Endothelial cell of umbilical vein (primary cell): ENCODE data around the gene LMNA. TPM values are rescaled to one million over a fixed set of nuclear protein-coding genes. Genes with fewer than 3 reads are reported as not detected.

Experiments
- BruUV-seq: library from RNA; stranded (reverse); fragments of 400-500 nt; replicated peaks from 2 replicates; lab custom pipeline; 2021; lab: Mats Ljungman, UMichigan
- CTCF ChIA-PET: fragments of 300-600, 350-600 bp; sonication (Branson Sonifier 250); formaldehyde crosslinking; loops from one replicate; lab custom pipeline; 2021; ENCODE audit warnings: antibody characterized with exemption, inconsistent platforms; lab: Charles Lee
- POLR2A ChIA-PET: fragments of 300-600, 350-600 bp; sonication (Branson Sonifier 250); formaldehyde crosslinking; loops from one replicate; lab custom pipeline; 2021; ENCODE audit warnings: antibody characterized with exemption, inconsistent platforms; lab: Charles Lee
- DNase-seq: peaks from one replicate; pipeline ENCODE4 v3.0.0-alpha.2; 2011; ENCODE audit warnings: low read depth, low spot score
- FAIRE-seq: peaks from 2 replicates; lab custom pipeline; 2011; peaks lifted over from hg19 to GRCh38; lab: Jason Lieb, UNC
- H2AFZ ChIP-seq: 2 replicates; pipeline ENCODE4 v1.6.0; 2012; ENCODE audit warnings: low read depth, low read length, control low read depth, inconsistent platforms
- H3K27ac ChIP-seq: 2 replicates; pipeline ENCODE4 v1.5.1; 2011; ENCODE audit warnings: low read depth, mild to moderate bottlenecking, control low read depth, low read length, moderate library complexity; ENCODE audit not compliant: insufficient read depth
- H3K27me3 ChIP-seq, 2 experiments: 2 replicates each; pipeline versions ENCODE4 v1.6.0 to v1.6.1; 2011; ENCODE audit warnings: low read length in 2 of 2, mixed read lengths in 1 of 2; ENCODE audit not compliant: control insufficient read depth in 2 of 2, insufficient read depth in 2 of 2
- H3K36me3 ChIP-seq, 2 experiments: 2 replicates in 1 of 2; 3 replicates in 1 of 2; pipeline ENCODE4 v1.5.1; 2011; ENCODE audit warnings: low read length in 2 of 2, mild to moderate bottlenecking in 1 of 2, moderate library complexity in 1 of 2; ENCODE audit not compliant: control insufficient read depth in 2 of 2, insufficient read depth in 2 of 2; ENCODE audit errors: extremely low read depth in 1 of 2
- H3K4me1 ChIP-seq: 3 replicates; pipeline ENCODE4 v1.5.1; 2011; ENCODE audit warnings: mild to moderate bottlenecking, low read length; ENCODE audit not compliant: control insufficient read depth, insufficient read depth; ENCODE audit errors: extremely low read depth
- H3K4me2 ChIP-seq: 2 replicates; pipeline ENCODE4 v1.6.1; 2011; ENCODE audit warnings: low read length, control low read depth, mixed read lengths; ENCODE audit not compliant: insufficient read depth
- H3K4me3 ChIP-seq, 3 experiments: fragments of 200-600 bp in 1 of 3; sonication (generic), shearing (Covaris generic) in 1 of 3; replicated peaks in 1 of 3; 2 replicates each; pipeline ENCODE4 v1.5.1; 2011 to 2016; ENCODE audit warnings: control low read depth in 3 of 3, low read length in 3 of 3, mild to moderate bottlenecking in 2 of 3, inconsistent platforms in 1 of 3, low read depth in 1 of 3, moderate library complexity in 1 of 3; ENCODE audit not compliant: insufficient read depth in 1 of 3
- H3K79me2 ChIP-seq: 2 replicates; pipeline ENCODE4 v1.6.0; 2012; ENCODE audit warnings: low read length, inconsistent platforms; ENCODE audit not compliant: control insufficient read depth, insufficient read depth
- H3K9ac ChIP-seq: replicated peaks from 2 replicates; pipeline ENCODE3; 2011; ENCODE audit warnings: low read length, control low read depth; ENCODE audit not compliant: insufficient read depth; ENCODE audit errors: extremely low read depth
- H3K9me1 ChIP-seq: replicated peaks from 3 replicates; pipeline ENCODE4 v1.6.0; 2011; ENCODE audit warnings: mild to moderate bottlenecking, low read length; ENCODE audit not compliant: control insufficient read depth, insufficient read depth; ENCODE audit errors: extremely low read depth
- H3K9me3 ChIP-seq: replicated peaks from 2 replicates; pipeline ENCODE4 v1.5.1; 2012; ENCODE audit warnings: low read length, inconsistent platforms; ENCODE audit not compliant: control insufficient read depth, insufficient read depth
- H4K20me1 ChIP-seq: replicated peaks from 2 replicates; pipeline ENCODE3; 2011; ENCODE audit warnings: mild to moderate bottlenecking, low read length; ENCODE audit not compliant: control insufficient read depth, insufficient read depth; ENCODE audit errors: extremely low read depth
- GATA2 ChIP-seq: IDR thresholded peaks from 2 replicates; pipeline ENCODE4 v1.7.0; 2011; ENCODE audit warnings: low read depth, mild to moderate bottlenecking, moderate library complexity, mixed read lengths, low read length; ENCODE audit not compliant: insufficient read length, insufficient read depth
- JUN ChIP-seq: IDR thresholded peaks from 2 replicates; pipeline ENCODE4 v1.6.1; 2011; ENCODE audit warnings: borderline replicate concordance, low read depth; ENCODE audit not compliant: insufficient read length, insufficient read depth
- MYC ChIP-seq: IDR thresholded peaks from one replicate; pipeline ENCODE4 v1.6.1; 2011; ENCODE audit warnings: mild to moderate bottlenecking, low read depth, low read length
- POLR2AphosphoS5 ChIP-seq: IDR thresholded peaks from 2 replicates; pipeline ENCODE4 v1.6.1; 2012; ENCODE audit warnings: low read depth, mild to moderate bottlenecking, control low read depth, low read length, moderate library complexity; ENCODE audit not compliant: insufficient read depth
- dilution Hi-C: fragments of 300-500 bp; cut with MboI; formaldehyde crosslinking; loops from one replicate; pipeline ENCODE4 v1.15.0; 2019; ENCODE audit warnings: low sequenced_read_pairs; ENCODE audit not compliant: extremely low pct_ligation_motif_present
- intact Hi-C: fragments of 100-400 bp; cut with micrococcal nuclease; formaldehyde crosslinking; loops from one replicate; pipeline ENCODE4 v1.10.0; 2022
- polyA plus RNA-seq, 4 experiments: library from polyadenylated mRNA; depleted of rRNA in 3 of 4; stranded (reverse) in 3 of 4; unstranded in 1 of 4; fragments of >200 nt; gene quantifications; 2 replicates each; pipeline versions ENCODE4 v1.2.1 to v1.2.3, GENCODE V29; 2011 to 2012; ENCODE audit warnings: missing spikeins in 1 of 4
- total RNA-seq: library from RNA; stranded (reverse); gene quantifications from 2 replicates; pipeline ENCODE4 v1.2.3, GENCODE V29; 2021
- TF ChIP-seq, protein P1 (sequence below): IDR thresholded peaks from 2 replicates; pipeline ENCODE4 v1.6.1; 2011; ENCODE audit not compliant: insufficient read depth, insufficient read length

The LMNA gene
- total and polyA plus RNA-seq, 2 donors (not counting 3 experiments of a cell fraction or from before 2014, with no cell fraction given): 371 to 742 TPM

DNA sequence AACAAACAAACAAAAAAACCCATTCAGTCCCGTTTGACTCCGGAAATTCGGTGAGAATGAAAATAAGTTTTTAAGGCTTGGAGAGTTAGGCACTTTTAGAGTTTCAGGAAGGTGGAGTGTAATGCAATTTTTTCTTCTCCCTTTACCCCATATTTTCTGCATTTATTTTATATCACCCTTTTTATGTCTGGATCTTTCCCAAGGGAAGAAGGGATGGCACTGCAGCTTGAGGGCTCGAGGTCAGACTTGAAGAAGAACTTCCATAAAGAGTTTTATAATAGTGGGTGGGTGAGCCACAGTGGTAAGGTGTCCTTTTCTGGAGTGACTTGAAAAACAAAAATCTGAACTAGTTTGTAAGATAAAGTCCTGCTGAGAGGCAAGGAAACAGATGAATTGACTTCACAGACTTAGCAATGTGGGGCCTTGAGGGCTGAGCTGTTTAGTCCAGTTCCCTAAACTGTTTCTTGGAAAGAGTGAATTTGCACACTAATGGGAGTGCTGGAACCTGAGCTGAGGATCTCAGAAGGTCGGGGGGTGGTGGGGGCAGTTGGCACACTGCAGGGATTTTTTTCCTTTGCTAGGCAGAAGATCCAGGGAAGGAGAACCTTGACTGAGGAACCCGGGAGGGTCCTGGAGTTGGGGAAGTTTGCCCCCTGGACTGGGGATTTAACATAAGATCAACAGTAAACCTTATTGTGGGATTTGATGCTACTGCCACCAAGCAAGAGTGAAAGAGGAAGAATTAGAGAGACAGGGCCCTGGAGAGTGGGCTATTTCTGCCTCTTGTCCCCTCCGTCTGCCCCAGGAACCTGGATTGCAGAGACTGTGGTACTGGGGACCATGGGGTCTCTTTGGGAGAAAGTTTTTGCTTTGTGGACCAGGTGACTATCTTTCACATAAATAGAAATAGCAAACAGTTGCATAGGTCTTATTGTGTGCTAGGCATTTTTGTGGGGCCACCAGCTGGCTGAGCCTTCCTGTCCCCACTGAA lies 30.4 kb upstream of the LMNA start:
- CTCF ChIA-PET: interaction anchor here (0.9 to 21.0 kb wide), 5 partner anchors 13 to 47 kb away, joined by 3 to 627 read pairs (median 10); no protein-coding TSS in a partner anchor
- Histone ChIP-seq H3K4me3 (no peak overlapping the region), H2AFZ (no peak overlapping the region), H3K27me3 (no peaks in the 10 kb centered on the region), H3K4me2 (no peak overlapping the region), H3K9me3 (no peaks in the 10 kb centered on the region), H3K9ac (no peak overlapping the region), H3K36me3 (peaks cover 0 to 3% of the 10 kb centered on the region in 2 experiments), H4K20me1 (no peaks in the 10 kb centered on the region), H3K9me1 (no peaks in the 10 kb centered on the region), H3K4me1 (peaks cover 24% of the 10 kb centered on the region), H3K79me2 (peaks cover 24% of the 10 kb centered on the region), H3K27ac (no peak overlapping the region)
- DNase-seq: no peak
- TF ChIP-seq GATA2: no peak
- TF ChIP-seq, protein P1, sequence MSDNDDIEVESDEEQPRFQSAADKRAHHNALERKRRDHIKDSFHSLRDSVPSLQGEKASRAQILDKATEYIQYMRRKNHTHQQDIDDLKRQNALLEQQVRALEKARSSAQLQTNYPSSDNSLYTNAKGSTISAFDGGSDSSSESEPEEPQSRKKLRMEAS: no peak
- dilution Hi-C loops: no loop called here
- POLR2A ChIA-PET: no interaction called here
- BruUV-seq: no TSS peak
- intact Hi-C loops: loop anchor here (10.0 kb wide), 1 partner anchor 251 kb away; the partner anchor contains the start of genes CCT3 and TSACC
- FAIRE-seq: no peak

GRCh38 chr1:156086256-156086662 lies 28.3 kb upstream of the LMNA start:
- Histone ChIP-seq H3K4me1 (peaks cover 15% of the 10 kb centered on the region), H3K27ac (peak overlapping the region; percentile 63), H3K27me3 (no peaks in the 10 kb centered on the region), H3K4me2 (no peak overlapping the region), H3K9me3 (no peaks in the 10 kb centered on the region), H3K9me1 (no peaks in the 10 kb centered on the region), H3K4me3 (no peak overlapping the region), H3K9ac (no peak overlapping the region), H4K20me1 (no peaks in the 10 kb centered on the region), H3K36me3 (no peaks in the 10 kb centered on the region), H2AFZ (no peak overlapping the region), H3K79me2 (peaks cover 5% of the 10 kb centered on the region)
- peak; percentile 88 for FAIRE-seq
- ChIA-PET CTCF (interaction anchor here (0.8 to 21.0 kb wide), 3 partner anchors 11 to 139 kb away, joined by 3 to 627 read pairs (median 4); no protein-coding TSS in a partner anchor), POLR2A (interaction anchor here (0.6 kb wide), 1 partner anchor 125 kb away, joined by 6 read pairs; no protein-coding TSS in a partner anchor)
- peak; percentile 87 for DNase-seq
- dilution Hi-C loops (no loop called here), intact Hi-C loops (loop anchor here (10.0 kb wide), 1 partner anchor 249 kb away; the partner anchor contains the start of genes CCT3 and TSACC)
- TF ChIP-seq JUN (peak; percentile 45), POLR2AphosphoS5 (peak; percentile 21), MYC (no peak)
- BruUV-seq: no TSS peak
